GM23338 (cell line): ENCODE results near the gene SLC2A13. TPM values are rescaled to one million over a fixed set of nuclear protein-coding genes. Genes with fewer than 3 reads are reported as not detected.

Source experiments
- ATAC-seq: fragments of 200-7000 bp; cut with Tn5 transposase; 3 replicates; pipeline ENCODE4 v1.9.1; 2020
- DNase-seq: peaks from one replicate; pipeline ENCODE4 v3.0.0-alpha.2; 2015; ENCODE audit warnings: low spot score
- H2AFZ ChIP-seq: fragments of 200-600 bp; sonication (generic); 2 replicates; pipeline ENCODE4 v1.8.0; 2016; ENCODE audit warnings: antibody characterized with exemption, mild to moderate bottlenecking, moderate library complexity
- H3F3A ChIP-seq: fragments of 200-600 bp; sonication (generic); replicated peaks from 2 replicates; pipeline ENCODE4 v1.8.0; 2017; ENCODE audit warnings: antibody characterized with exemption, mixed run types, low read depth
- H3K27ac ChIP-seq: fragments of 200-600 bp; sonication (generic); 2 replicates; pipeline ENCODE4 v1.6.1; 2016; ENCODE audit warnings: low read depth
- H3K27me3 ChIP-seq: fragments of 200-600 bp; sonication (generic); 2 replicates; pipeline ENCODE4 v1.8.0; 2016; ENCODE audit warnings: mild to moderate bottlenecking, mixed run types, moderate library complexity; ENCODE audit not compliant: insufficient read depth
- H3K36me3 ChIP-seq: fragments of 200-600 bp; sonication (generic); 2 replicates; pipeline ENCODE4 v1.8.0; 2016; ENCODE audit warnings: mild to moderate bottlenecking; ENCODE audit not compliant: insufficient read depth
- H3K4me1 ChIP-seq: fragments of 200-600 bp; sonication (generic); 2 replicates; pipeline ENCODE4 v1.8.0; 2016; ENCODE audit warnings: mild to moderate bottlenecking, moderate library complexity; ENCODE audit not compliant: insufficient read depth
- H3K4me2 ChIP-seq: fragments of 200-600 bp; sonication (generic); 2 replicates; pipeline ENCODE4 v1.7.1; 2017; ENCODE audit warnings: mixed run types
- H3K4me3 ChIP-seq: fragments of 200-600 bp; sonication (generic); 2 replicates; pipeline ENCODE4 v1.6.1; 2016; ENCODE audit warnings: mixed run types
- H3K79me2 ChIP-seq: fragments of 200-600 bp; sonication (generic); replicated peaks from 2 replicates; pipeline ENCODE4 v1.8.0; 2017; ENCODE audit warnings: mild to moderate bottlenecking; ENCODE audit not compliant: insufficient read depth
- H3K9me2 ChIP-seq: fragments of 200-600 bp; sonication (generic); 2 replicates; pipeline ENCODE4 v1.8.0; 2017; ENCODE audit not compliant: insufficient read depth
- H4K20me1 ChIP-seq: fragments of 200-600 bp; sonication (generic); replicated peaks from 2 replicates; pipeline ENCODE4 v1.8.0; 2017; ENCODE audit warnings: mild to moderate bottlenecking; ENCODE audit not compliant: insufficient read depth
- H3K27ac Mint-ChIP-seq: 2 replicates; pipeline ENCODE4 v1.8.0; 2020; ENCODE audit warnings: inconsistent platforms, mild to moderate bottlenecking, moderate library complexity, mixed read lengths
- H3K27me3 Mint-ChIP-seq: 3 replicates; pipeline ENCODE4 v1.8.0; 2022; ENCODE audit warnings: low read depth, mild to moderate bottlenecking, moderate library complexity, mixed read lengths, inconsistent platforms; ENCODE audit not compliant: insufficient read depth, poor library complexity
- H3K36me3 Mint-ChIP-seq: 3 replicates; pipeline ENCODE4 v1.8.0; 2021; ENCODE audit warnings: low read depth, mild to moderate bottlenecking, inconsistent platforms, moderate library complexity, mixed read lengths
- H3K4me1 Mint-ChIP-seq: 3 replicates; pipeline ENCODE4 v1.8.0; 2020; ENCODE audit warnings: mild to moderate bottlenecking, inconsistent platforms, mixed read lengths
- H3K4me3 Mint-ChIP-seq: 3 replicates; pipeline ENCODE4 v1.8.0; 2021; ENCODE audit warnings: moderate library complexity, mild to moderate bottlenecking, inconsistent platforms, mixed read lengths
- H3K9me3 Mint-ChIP-seq: 3 replicates; pipeline ENCODE4 v1.8.0; 2020; ENCODE audit warnings: moderate library complexity, mild to moderate bottlenecking, inconsistent platforms, mixed read lengths
- CREB1 ChIP-seq: fragments of 250-450 bp; sonication (Bioruptor Pico); IDR thresholded peaks from 2 replicates; pipeline ENCODE4 v1.5.0; 2020; ENCODE audit warnings: low read depth, mild to moderate bottlenecking, moderate library complexity
- EZH2 ChIP-seq: fragments of 200-600 bp; sonication (generic); IDR thresholded peaks from one replicate; pipeline ENCODE4 v1.8.0; 2017; ENCODE audit warnings: antibody characterized with exemption, mild to moderate bottlenecking, low read depth; ENCODE audit not compliant: unreplicated experiment
- EZH2phosphoT487 ChIP-seq: fragments of 200-600 bp; sonication (generic); IDR thresholded peaks from one replicate; pipeline ENCODE4 v1.8.1; 2018; ENCODE audit warnings: antibody characterized with exemption; ENCODE audit not compliant: unreplicated experiment
- JUNB ChIP-seq: IDR thresholded peaks from one replicate; pipeline ENCODE4 v1.6.1; 2016; ENCODE audit warnings: antibody characterized with exemption; ENCODE audit not compliant: unreplicated experiment
- NANOG ChIP-seq: IDR thresholded peaks from 2 replicates; pipeline ENCODE4 v1.6.1; 2016; ENCODE audit warnings: antibody characterized with exemption, borderline replicate concordance
- POLR2AphosphoS5 ChIP-seq: IDR thresholded peaks from 2 replicates; pipeline ENCODE4 v1.6.1; 2016; ENCODE audit warnings: antibody characterized with exemption, low read depth
- STAT1 ChIP-seq: IDR thresholded peaks from one replicate; pipeline ENCODE4 v1.6.1; 2016; ENCODE audit warnings: antibody characterized with exemption; ENCODE audit not compliant: unreplicated experiment
- ZNF114 ChIP-seq: fragments of 250-450 bp; sonication (Bioruptor Pico); IDR thresholded peaks from 2 replicates; pipeline ENCODE4 v1.5.0; 2020; ENCODE audit warnings: mild to moderate bottlenecking, moderate library complexity
- ZNF331 ChIP-seq: fragments of 250-450 bp; sonication (Bioruptor Pico); IDR thresholded peaks from 2 replicates; pipeline ENCODE4 v1.5.0; 2020; ENCODE audit warnings: low read depth, mild to moderate bottlenecking, moderate library complexity
- polyA plus RNA-seq: library from polyadenylated mRNA; unstranded; fragments of >200 nt; fragmentation: Nextera tagmentation; extraction: Ambion mirVana; gene quantifications from 2 replicates; pipeline ENCODE4 v1.2.1, GENCODE V29; 2016
- total RNA-seq: library from RNA; depleted of rRNA; stranded (reverse); fragments of >200 nt; shearing (Covaris generic); gene quantifications from 2 replicates; pipeline ENCODE4 v1.2.3, GENCODE V29; 2014
- TF ChIP-seq, protein P1 (sequence below): IDR thresholded peaks from one replicate; pipeline ENCODE4 v1.6.1; 2018; ENCODE audit warnings: antibody characterized with exemption; ENCODE audit not compliant: unreplicated experiment
- TF ChIP-seq, protein P2 (sequence below): fragments of 250-450 bp; sonication (Bioruptor Pico); IDR thresholded peaks from 2 replicates; pipeline ENCODE4 v1.5.0; 2020; ENCODE audit warnings: mild to moderate bottlenecking, moderate library complexity
- TF ChIP-seq, protein P3 (sequence below), 2 experiments: fragments of 200-600 bp in 1 of 2; sonication (generic) in 1 of 2; conservative IDR thresholded peaks; 2 replicates each; pipeline versions ENCODE4 v1.5.1 to v1.6.1; 2016 to 2017; ENCODE audit warnings: antibody characterized with exemption in 2 of 2, low read depth in 2 of 2, mild to moderate bottlenecking in 2 of 2, moderate library complexity in 1 of 2
- TF ChIP-seq, protein P4 (sequence below): IDR thresholded peaks from 2 replicates; pipeline ENCODE4 v1.6.1; 2016; ENCODE audit warnings: antibody characterized with exemption

Gene SLC2A13
- total and polyA plus RNA-seq, 2 experiments from 2014 or later: 6.8 to 22.7 TPM

DNA sequence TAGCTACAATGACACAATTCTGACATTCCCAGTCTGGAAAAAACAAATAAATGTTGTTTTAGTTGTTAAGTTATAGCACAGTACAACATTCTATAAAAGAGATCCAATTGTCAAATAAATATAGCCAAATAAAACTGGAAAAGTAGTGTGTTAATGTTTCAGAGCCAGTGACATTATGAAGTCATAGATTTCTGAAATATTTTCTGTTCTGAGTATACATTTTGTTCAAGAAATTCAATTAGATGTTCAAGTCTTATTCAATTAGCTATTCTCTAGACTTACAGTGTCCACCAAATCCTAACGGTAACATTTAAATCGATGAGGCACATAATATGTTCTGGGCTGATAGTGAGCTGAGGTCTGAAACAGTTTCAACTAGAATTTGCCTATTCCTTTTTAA, 290.1 kb downstream of the SLC2A13 start:
- Mint-ChIP-seq H3K4me3 (no peak overlapping the region), H3K27me3 (no peaks in the 10 kb centered on the region), H3K36me3 (peaks cover 3% of the 10 kb centered on the region; the same call in 1 of the 3 replicates), H3K4me1 (peaks cover 3% of the 10 kb centered on the region; the same call in 2 of the 3 replicates), H3K9me3 (peaks cover under 1% of the 10 kb centered on the region; the same call in 1 of the 3 replicates), H3K27ac (no peak overlapping the region)
- Histone ChIP-seq H3K4me3 (no peak overlapping the region), H3K4me1 (peaks cover 3% of the 10 kb centered on the region; the same call in 1 of the 2 replicates), H4K20me1 (no peaks in the 10 kb centered on the region), H3K27me3 (no peaks in the 10 kb centered on the region), H3K4me2 (no peak overlapping the region), H3K79me2 (no peaks in the 10 kb centered on the region), H2AFZ (no peak overlapping the region), H3F3A (no peaks in the 10 kb centered on the region), H3K36me3 (no peaks in the 10 kb centered on the region), H3K27ac (no peak overlapping the region), H3K9me2 (no peaks in the 10 kb centered on the region)
- DNase-seq (no peak), ATAC-seq (no peak)
- TF ChIP-seq NANOG: no peak
- no peak for TF ChIP-seq ZNF331 (CRISPR knock-in tag)
- TF ChIP-seq, protein P1, sequence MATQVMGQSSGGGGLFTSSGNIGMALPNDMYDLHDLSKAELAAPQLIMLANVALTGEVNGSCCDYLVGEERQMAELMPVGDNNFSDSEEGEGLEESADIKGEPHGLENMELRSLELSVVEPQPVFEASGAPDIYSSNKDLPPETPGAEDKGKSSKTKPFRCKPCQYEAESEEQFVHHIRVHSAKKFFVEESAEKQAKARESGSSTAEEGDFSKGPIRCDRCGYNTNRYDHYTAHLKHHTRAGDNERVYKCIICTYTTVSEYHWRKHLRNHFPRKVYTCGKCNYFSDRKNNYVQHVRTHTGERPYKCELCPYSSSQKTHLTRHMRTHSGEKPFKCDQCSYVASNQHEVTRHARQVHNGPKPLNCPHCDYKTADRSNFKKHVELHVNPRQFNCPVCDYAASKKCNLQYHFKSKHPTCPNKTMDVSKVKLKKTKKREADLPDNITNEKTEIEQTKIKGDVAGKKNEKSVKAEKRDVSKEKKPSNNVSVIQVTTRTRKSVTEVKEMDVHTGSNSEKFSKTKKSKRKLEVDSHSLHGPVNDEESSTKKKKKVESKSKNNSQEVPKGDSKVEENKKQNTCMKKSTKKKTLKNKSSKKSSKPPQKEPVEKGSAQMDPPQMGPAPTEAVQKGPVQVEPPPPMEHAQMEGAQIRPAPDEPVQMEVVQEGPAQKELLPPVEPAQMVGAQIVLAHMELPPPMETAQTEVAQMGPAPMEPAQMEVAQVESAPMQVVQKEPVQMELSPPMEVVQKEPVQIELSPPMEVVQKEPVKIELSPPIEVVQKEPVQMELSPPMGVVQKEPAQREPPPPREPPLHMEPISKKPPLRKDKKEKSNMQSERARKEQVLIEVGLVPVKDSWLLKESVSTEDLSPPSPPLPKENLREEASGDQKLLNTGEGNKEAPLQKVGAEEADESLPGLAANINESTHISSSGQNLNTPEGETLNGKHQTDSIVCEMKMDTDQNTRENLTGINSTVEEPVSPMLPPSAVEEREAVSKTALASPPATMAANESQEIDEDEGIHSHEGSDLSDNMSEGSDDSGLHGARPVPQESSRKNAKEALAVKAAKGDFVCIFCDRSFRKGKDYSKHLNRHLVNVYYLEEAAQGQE: no peak
- TF ChIP-seq, protein P2, sequence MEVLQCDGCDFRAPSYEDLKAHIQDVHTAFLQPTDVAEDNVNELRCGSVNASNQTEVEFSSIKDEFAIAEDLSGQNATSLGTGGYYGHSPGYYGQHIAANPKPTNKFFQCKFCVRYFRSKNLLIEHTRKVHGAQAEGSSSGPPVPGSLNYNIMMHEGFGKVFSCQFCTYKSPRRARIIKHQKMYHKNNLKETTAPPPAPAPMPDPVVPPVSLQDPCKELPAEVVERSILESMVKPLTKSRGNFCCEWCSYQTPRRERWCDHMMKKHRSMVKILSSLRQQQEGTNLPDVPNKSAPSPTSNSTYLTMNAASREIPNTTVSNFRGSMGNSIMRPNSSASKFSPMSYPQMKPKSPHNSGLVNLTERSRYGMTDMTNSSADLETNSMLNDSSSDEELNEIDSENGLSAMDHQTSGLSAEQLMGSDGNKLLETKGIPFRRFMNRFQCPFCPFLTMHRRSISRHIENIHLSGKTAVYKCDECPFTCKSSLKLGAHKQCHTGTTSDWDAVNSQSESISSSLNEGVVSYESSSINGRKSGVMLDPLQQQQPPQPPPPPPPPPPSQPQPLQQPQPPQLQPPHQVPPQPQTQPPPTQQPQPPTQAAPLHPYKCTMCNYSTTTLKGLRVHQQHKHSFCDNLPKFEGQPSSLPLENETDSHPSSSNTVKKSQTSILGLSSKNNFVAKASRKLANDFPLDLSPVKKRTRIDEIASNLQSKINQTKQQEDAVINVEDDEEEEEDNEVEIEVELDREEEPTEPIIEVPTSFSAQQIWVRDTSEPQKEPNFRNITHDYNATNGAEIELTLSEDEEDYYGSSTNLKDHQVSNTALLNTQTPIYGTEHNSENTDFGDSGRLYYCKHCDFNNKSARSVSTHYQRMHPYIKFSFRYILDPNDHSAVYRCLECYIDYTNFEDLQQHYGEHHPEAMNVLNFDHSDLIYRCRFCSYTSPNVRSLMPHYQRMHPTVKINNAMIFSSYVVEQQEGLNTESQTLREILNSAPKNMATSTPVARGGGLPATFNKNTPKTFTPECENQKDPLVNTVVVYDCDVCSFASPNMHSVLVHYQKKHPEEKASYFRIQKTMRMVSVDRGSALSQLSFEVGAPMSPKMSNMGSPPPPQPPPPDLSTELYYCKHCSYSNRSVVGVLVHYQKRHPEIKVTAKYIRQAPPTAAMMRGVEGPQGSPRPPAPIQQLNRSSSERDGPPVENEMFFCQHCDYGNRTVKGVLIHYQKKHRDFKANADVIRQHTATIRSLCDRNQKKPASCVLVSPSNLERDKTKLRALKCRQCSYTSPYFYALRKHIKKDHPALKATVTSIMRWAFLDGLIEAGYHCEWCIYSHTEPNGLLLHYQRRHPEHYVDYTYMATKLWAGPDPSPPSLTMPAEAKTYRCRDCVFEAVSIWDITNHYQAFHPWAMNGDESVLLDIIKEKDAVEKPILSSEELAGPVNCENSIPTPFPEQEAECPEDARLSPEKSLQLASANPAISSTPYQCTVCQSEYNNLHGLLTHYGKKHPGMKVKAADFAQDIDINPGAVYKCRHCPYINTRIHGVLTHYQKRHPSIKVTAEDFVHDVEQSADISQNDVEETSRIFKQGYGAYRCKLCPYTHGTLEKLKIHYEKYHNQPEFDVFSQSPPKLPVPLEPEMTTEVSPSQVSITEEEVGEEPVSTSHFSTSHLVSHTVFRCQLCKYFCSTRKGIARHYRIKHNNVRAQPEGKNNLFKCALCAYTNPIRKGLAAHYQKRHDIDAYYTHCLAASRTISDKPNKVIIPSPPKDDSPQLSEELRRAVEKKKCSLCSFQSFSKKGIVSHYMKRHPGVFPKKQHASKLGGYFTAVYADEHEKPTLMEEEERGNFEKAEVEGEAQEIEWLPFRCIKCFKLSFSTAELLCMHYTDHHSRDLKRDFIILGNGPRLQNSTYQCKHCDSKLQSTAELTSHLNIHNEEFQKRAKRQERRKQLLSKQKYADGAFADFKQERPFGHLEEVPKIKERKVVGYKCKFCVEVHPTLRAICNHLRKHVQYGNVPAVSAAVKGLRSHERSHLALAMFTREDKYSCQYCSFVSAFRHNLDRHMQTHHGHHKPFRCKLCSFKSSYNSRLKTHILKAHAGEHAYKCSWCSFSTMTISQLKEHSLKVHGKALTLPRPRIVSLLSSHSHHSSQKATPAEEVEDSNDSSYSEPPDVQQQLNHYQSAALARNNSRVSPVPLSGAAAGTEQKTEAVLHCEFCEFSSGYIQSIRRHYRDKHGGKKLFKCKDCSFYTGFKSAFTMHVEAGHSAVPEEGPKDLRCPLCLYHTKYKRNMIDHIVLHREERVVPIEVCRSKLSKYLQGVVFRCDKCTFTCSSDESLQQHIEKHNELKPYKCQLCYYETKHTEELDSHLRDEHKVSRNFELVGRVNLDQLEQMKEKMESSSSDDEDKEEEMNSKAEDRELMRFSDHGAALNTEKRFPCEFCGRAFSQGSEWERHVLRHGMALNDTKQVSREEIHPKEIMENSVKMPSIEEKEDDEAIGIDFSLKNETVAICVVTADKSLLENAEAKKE (CRISPR knock-in tag): no peak
- TF ChIP-seq, protein P3, sequence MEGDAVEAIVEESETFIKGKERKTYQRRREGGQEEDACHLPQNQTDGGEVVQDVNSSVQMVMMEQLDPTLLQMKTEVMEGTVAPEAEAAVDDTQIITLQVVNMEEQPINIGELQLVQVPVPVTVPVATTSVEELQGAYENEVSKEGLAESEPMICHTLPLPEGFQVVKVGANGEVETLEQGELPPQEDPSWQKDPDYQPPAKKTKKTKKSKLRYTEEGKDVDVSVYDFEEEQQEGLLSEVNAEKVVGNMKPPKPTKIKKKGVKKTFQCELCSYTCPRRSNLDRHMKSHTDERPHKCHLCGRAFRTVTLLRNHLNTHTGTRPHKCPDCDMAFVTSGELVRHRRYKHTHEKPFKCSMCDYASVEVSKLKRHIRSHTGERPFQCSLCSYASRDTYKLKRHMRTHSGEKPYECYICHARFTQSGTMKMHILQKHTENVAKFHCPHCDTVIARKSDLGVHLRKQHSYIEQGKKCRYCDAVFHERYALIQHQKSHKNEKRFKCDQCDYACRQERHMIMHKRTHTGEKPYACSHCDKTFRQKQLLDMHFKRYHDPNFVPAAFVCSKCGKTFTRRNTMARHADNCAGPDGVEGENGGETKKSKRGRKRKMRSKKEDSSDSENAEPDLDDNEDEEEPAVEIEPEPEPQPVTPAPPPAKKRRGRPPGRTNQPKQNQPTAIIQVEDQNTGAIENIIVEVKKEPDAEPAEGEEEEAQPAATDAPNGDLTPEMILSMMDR (conservative IDR thresholded peaks at IDR 0.05; ENCODE audit: low read depth in 2 of 2): no peak
- no peak for TF ChIP-seq JUNB
- TF ChIP-seq CREB1 (CRISPR knock-in tag): no peak
- TF ChIP-seq STAT1: no peak
- no peak for TF ChIP-seq ZNF114 (CRISPR knock-in tag)
- no peak for TF ChIP-seq EZH2phosphoT487
- TF ChIP-seq EZH2: no peak
- TF ChIP-seq, protein P4, sequence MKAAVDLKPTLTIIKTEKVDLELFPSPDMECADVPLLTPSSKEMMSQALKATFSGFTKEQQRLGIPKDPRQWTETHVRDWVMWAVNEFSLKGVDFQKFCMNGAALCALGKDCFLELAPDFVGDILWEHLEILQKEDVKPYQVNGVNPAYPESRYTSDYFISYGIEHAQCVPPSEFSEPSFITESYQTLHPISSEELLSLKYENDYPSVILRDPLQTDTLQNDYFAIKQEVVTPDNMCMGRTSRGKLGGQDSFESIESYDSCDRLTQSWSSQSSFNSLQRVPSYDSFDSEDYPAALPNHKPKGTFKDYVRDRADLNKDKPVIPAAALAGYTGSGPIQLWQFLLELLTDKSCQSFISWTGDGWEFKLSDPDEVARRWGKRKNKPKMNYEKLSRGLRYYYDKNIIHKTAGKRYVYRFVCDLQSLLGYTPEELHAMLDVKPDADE: no peak
- TF ChIP-seq POLR2AphosphoS5: no peak
